DND-41 (cell line): ENCODE results near the gene FEM1B.

Experiments used
- CTCF ChIP-seq: IDR thresholded peaks from 2 replicates; pipeline ENCODE4 v1.5.1; 2012; ENCODE audit warnings: borderline replicate concordance, low read length, moderate library complexity, mild to moderate bottlenecking; ENCODE audit not compliant: poor library complexity, severe bottlenecking; ENCODE audit errors: extremely low read depth
- EZH2 ChIP-seq: IDR thresholded peaks from 3 replicates; pipeline ENCODE4 v1.6.1; 2012; ENCODE audit warnings: borderline replicate concordance, low read depth, mild to moderate bottlenecking, moderate library complexity, low read length, inconsistent platforms; ENCODE audit not compliant: severe bottlenecking

GRCh38 chr15:68339481-68339880 is 61.9 kb downstream of the FEM1B start:
- TF ChIP-seq CTCF: no peak
- TF ChIP-seq EZH2: no peak
